SU-DHL-6 (cell line): ENCODE data around the gene ORM1.

Experiments
- CTCF ChIP-seq: fragments of 200-600 bp; sonication (generic); IDR thresholded peaks from one replicate; pipeline ENCODE4 v1.5.1; 2017; ENCODE audit warnings: antibody characterized with exemption, mild to moderate bottlenecking, low read length, moderate library complexity; ENCODE audit not compliant: insufficient read depth, poor library complexity, severe bottlenecking
- EZH2phosphoT487 ChIP-seq: fragments of 200-600 bp; sonication (generic), shearing (Covaris generic); conservative IDR thresholded peaks from 2 replicates; pipeline ENCODE4 v1.6.1; 2018; ENCODE audit warnings: mild to moderate bottlenecking, antibody characterized with exemption, low read length, moderate library complexity, mixed read lengths

GRCh38 chr9:114346146-114346545 is 23.2 kb downstream of the ORM1 start:
- TF ChIP-seq CTCF: no peak
- TF ChIP-seq EZH2phosphoT487: no peak
